GM12801 (cell line): Measurements from ENCODE around the gene ZMIZ1.

Source experiments
- TF ChIP-seq, protein P1 (sequence below): IDR thresholded peaks from one replicate; pipeline ENCODE4 v1.5.1; 2011; ENCODE audit warnings: control low read depth; ENCODE audit not compliant: insufficient read length; ENCODE audit errors: extremely low read depth

The ZMIZ1 gene

DNA sequence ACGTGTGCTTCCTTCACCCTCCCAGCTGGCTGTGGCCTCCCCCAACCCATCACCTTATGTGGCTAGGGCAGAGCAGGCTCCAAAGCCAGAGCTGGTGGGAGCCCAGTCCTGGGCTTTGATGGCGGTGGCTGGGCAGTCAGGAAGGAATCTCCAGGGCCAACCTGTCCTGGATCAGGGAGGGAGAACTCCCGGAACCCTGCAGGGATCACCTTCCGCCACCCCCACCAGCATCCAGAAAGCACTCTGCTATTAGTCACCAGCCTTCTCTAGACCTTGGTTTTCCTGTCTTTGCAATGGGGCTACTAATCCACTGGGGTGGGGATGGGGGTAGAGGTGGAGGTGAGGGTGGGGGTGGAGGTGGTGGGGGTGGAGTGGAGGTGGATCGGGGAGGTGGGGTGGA, 139.0 kb downstream of the ZMIZ1 start:
- TF ChIP-seq, protein P1, sequence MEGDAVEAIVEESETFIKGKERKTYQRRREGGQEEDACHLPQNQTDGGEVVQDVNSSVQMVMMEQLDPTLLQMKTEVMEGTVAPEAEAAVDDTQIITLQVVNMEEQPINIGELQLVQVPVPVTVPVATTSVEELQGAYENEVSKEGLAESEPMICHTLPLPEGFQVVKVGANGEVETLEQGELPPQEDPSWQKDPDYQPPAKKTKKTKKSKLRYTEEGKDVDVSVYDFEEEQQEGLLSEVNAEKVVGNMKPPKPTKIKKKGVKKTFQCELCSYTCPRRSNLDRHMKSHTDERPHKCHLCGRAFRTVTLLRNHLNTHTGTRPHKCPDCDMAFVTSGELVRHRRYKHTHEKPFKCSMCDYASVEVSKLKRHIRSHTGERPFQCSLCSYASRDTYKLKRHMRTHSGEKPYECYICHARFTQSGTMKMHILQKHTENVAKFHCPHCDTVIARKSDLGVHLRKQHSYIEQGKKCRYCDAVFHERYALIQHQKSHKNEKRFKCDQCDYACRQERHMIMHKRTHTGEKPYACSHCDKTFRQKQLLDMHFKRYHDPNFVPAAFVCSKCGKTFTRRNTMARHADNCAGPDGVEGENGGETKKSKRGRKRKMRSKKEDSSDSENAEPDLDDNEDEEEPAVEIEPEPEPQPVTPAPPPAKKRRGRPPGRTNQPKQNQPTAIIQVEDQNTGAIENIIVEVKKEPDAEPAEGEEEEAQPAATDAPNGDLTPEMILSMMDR, result no peak

DNA sequence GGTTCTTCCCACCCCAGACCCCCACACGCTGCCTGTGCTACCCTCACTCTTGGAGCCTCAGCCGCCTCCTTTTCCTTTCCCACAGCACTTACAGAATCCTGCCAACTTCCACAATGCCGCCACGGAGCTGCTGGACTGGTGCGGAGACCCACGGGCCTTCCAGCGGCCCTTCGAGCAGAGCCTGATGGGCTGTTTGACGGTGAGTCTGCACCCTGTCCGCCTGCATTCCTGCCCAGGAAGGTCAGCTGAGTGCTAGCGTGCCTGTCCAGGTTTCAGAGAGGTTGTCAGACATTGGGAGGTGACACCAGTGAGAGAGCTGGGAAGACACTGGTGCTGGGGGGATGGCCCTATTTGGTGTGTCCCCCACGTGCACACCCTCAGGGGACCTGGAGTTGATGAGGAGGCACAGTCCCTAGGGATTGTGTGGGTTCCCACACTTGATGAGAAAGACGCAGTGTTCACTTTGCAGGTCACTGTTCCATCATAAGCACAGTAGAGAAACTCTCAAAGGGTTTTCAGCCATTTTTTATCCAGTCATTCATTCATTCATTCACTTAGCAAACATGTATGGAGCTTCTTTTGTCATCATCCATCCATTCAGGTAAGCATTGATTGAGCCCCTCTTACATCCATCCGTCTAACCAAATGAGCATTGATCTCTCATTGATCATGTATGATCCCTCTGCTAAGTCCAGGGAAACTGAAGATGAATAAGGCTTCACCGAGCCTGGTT, 139.7 kb downstream of the ZMIZ1 start:
- TF ChIP-seq, protein P1, result no peak

GRCh38 chr10:79209340-79209739, 140.6 kb downstream of the ZMIZ1 start:
- TF ChIP-seq, protein P1, result no peak

DNA sequence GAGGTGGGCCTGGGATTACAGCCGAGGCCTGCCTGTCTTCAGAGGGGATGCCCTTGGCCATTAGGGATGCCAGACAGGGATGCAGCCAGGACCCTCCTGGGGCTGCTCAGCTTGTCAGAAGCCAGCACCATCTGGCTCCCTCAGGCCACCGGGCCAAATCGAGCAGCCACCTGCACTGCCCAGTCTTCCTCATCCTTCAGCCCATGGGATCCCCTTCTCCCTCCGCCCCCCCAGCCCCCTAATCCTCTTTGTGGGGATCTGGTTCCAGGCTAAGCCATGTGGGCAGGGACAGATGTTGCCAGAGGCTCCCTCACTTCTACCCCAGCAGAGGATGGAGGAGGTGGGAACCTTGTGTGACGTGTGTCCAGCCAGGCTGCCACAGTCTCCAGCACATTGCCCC, 141.1 kb downstream of the ZMIZ1 start:
- TF ChIP-seq, protein P1, result no peak

DNA sequence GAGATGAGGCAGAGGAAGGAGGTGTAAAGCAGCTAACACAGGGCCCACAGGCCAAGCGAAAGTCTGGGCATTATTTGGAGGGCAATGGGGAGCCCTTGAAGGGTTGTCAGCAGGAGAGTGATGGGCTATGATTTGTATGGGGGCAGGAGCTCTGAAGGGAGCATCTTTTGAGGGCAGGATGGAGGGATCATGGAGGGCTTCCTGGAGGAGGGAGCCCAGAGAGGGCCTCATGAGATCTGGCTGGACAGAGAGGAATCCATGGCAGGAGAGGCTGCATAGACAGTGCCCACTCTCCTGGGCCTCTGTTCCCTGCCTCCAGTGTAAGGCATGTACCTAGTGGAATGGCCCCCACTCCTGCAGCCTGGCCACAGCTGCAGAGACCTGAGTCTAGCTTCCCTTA, 141.9 kb downstream of the ZMIZ1 start:
- TF ChIP-seq, protein P1, result no peak

DNA sequence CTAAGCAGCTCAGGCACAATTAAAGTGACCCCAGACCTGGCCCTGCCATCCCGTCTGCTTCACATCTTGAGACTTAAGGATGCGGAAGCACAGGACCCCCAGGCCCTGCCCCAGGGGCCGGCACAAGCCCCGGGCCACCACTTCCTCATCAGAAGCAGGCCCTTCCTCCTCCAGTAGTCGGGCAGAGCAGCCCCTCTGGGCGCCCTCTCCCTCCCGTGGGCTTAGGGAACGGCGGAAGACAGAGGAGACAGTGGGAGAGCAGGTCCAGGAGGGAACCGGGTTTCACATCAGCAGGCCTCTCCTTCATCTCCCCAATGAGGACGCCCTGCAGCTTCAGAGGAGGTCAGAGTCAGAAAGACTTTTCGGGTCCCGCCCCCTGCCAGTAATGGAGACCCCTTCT, 142.8 kb downstream of the ZMIZ1 start:
- TF ChIP-seq, protein P1, result no peak

DNA sequence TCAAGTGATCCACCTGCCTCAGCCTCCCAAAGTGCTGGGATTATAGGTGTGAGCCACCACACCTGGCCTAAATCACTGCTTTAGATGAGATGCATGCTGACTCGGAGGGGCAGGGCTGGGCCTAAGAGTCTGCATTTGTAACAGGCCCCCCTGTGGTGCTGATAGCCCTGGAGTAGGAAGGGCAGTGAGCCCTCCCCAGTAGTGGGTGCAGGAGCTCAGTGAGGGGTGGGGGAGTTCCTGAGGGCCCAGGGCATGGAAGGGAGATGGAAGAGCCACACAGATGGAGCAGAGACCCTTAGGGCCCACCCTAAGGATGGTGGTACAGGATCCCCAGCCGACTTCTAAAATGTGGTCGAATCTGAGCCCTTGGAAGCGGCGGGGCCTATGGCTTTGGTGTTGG, 146.8 kb downstream of the ZMIZ1 start:
- TF ChIP-seq, protein P1, result no peak
